HCT116 (cell line): ENCODE measurements around the gene SNIP1. TPM values are rescaled to one million over a fixed set of nuclear protein-coding genes. Genes with fewer than 3 reads are reported as not detected.
"Not testable (repeated sequence)": the region's sequence is repeated elsewhere in the genome, so short reads cannot be mapped to it uniquely, and the experiment has no call there.

Source experiments
- ATAC-seq: fragments of 200-7000 bp; cut with Tn5 transposase; 2 replicates; pipeline ENCODE4 v1.9.1; 2020; ENCODE audit warnings: mild to moderate bottlenecking, moderate library complexity
- BruUV-seq: library from RNA; stranded (reverse); fragments of 400-500 nt; replicated peaks from 2 replicates; lab custom pipeline; 2021; lab: Mats Ljungman, UMichigan
- CTCF ChIA-PET: fragments of 300-600 bp; sonication (Branson Sonifier 250); formaldehyde crosslinking; loops from one replicate; lab custom pipeline; 2021; ENCODE audit warnings: antibody characterized with exemption; lab: Charles Lee
- POLR2A ChIA-PET: fragments of 300-600, 350-600 bp; sonication (Branson Sonifier 250); formaldehyde crosslinking; loops from one replicate; lab custom pipeline; 2021; ENCODE audit warnings: antibody characterized with exemption; lab: Charles Lee
- RAD21 ChIA-PET, 2 experiments: fragments of 300-600 bp; sonication (Branson Sonifier 250); formaldehyde crosslinking; loops; one replicate each; lab custom pipeline; 2023; ENCODE audit warnings: low total read pairs in 2 of 2; ENCODE audit not compliant: uncharacterized antibody in 2 of 2, unreplicated experiment in 2 of 2, low non-redundant PET in 1 of 2; lab: Charles Lee
- DNase-seq: peaks from one replicate; pipeline ENCODE4 v3.0.0-alpha.2; 2010; ENCODE audit warnings: low read depth, low spot score
- H2AFZ ChIP-seq: fragments of 200-600 bp; shearing (Covaris generic), sonication (generic); 2 replicates; pipeline ENCODE4 v1.6.1; 2017; ENCODE audit warnings: low read depth, mixed run types, mixed read lengths, antibody characterized with exemption, low read length; ENCODE audit not compliant: poor library complexity, severe bottlenecking
- H3K27ac ChIP-seq: 2 replicates; pipeline ENCODE4 v1.5.1; 2012; ENCODE audit warnings: low read depth, low read length
- H3K27me3 ChIP-seq: fragments of 200-600 bp; sonication (generic); 2 replicates; pipeline ENCODE4 v1.6.1; 2016; ENCODE audit warnings: mixed run types, low read length, mixed read lengths; ENCODE audit not compliant: insufficient read depth
- H3K36me3 ChIP-seq, 2 experiments: fragments of 200-500 bp in 1 of 2; fragments of 200-600 bp in 1 of 2; sonication (Bioruptor generic) in 1 of 2; sonication (generic) in 1 of 2; 2 replicates each; pipeline versions ENCODE4 v1.5.1 to v1.6.1; 2014 to 2016; ENCODE audit warnings: low read length in 2 of 2, inconsistent platforms in 1 of 2, mixed read lengths in 1 of 2, mixed run types in 1 of 2; ENCODE audit not compliant: insufficient read depth in 2 of 2, control insufficient read depth in 1 of 2
- H3K4me1 ChIP-seq, 2 experiments: fragments of 200-600 bp in 1 of 2; sonication (generic) in 1 of 2; 2 replicates each; pipeline versions ENCODE4 v1.5.1 to v1.6.1; 2012 to 2017; ENCODE audit warnings: low read length in 2 of 2, inconsistent platforms in 1 of 2, mild to moderate bottlenecking in 1 of 2, mixed read lengths in 1 of 2, mixed run types in 1 of 2, moderate library complexity in 1 of 2; ENCODE audit not compliant: insufficient read depth in 2 of 2, control insufficient read depth in 1 of 2
- H3K4me2 ChIP-seq: fragments of 200-600 bp; sonication (generic); 2 replicates; pipeline ENCODE4 v1.6.1; 2017; ENCODE audit warnings: mixed run types, low read length, mixed read lengths
- H3K4me3 ChIP-seq, 2 experiments: fragments of 200-600 bp in 1 of 2; sonication (generic) in 1 of 2; replicated peaks in 1 of 2; 2 replicates each; pipeline ENCODE4 v1.5.1; 2011 to 2016; ENCODE audit warnings: low read length in 2 of 2, control low read depth in 1 of 2, low read depth in 1 of 2, mild to moderate bottlenecking in 1 of 2, mixed read lengths in 1 of 2, mixed run types in 1 of 2
- H3K79me2 ChIP-seq: fragments of 200-600 bp; sonication (generic); 2 replicates; pipeline ENCODE4 v1.6.1; 2017; ENCODE audit warnings: mild to moderate bottlenecking, mixed run types, low read length, moderate library complexity, mixed read lengths; ENCODE audit not compliant: insufficient read depth
- H3K9ac ChIP-seq: fragments of 200-600 bp; sonication (generic); 2 replicates; pipeline ENCODE4 v1.6.1; 2016; ENCODE audit warnings: low read length, mixed read lengths
- H3K9me2 ChIP-seq: fragments of 200-600 bp; sonication (generic), shearing (Covaris generic); 2 replicates; pipeline ENCODE4 v1.6.1; 2017; ENCODE audit warnings: mixed run types, mild to moderate bottlenecking, moderate library complexity; ENCODE audit not compliant: insufficient read depth
- H3K9me3 ChIP-seq, 2 experiments: fragments of 200-500 bp in 1 of 2; fragments of 200-600 bp in 1 of 2; sonication (Bioruptor generic) in 1 of 2; sonication (generic) in 1 of 2; 2 replicates each; pipeline ENCODE4 v1.6.1; 2014 to 2017; ENCODE audit warnings: low read length in 2 of 2, mixed read lengths in 2 of 2, inconsistent platforms in 1 of 2, low read depth in 1 of 2, mild to moderate bottlenecking in 1 of 2, mixed run types in 1 of 2, moderate library complexity in 1 of 2; ENCODE audit not compliant: control insufficient read depth in 1 of 2, insufficient read depth in 1 of 2
- H4K20me1 ChIP-seq: fragments of 200-600 bp; sonication (generic), shearing (Covaris generic); 2 replicates; pipeline ENCODE4 v1.6.1; 2017; ENCODE audit warnings: mixed run types, mild to moderate bottlenecking, moderate library complexity; ENCODE audit not compliant: insufficient read depth
- ATF3 ChIP-seq: IDR thresholded peaks from 2 replicates; pipeline ENCODE4 v1.6.1; 2012
- EZH2phosphoT487 ChIP-seq: fragments of 200-600 bp; IDR thresholded peaks from 2 replicates; pipeline ENCODE4 v1.6.1; 2018; ENCODE audit warnings: antibody characterized with exemption, borderline replicate concordance
- REST ChIP-seq: IDR thresholded peaks from 2 replicates; pipeline ENCODE4 v1.6.1; 2012; ENCODE audit warnings: low read depth
- intact Hi-C: fragments of 100-400 bp; cut with micrococcal nuclease; formaldehyde crosslinking; loops from 2 replicates; pipeline ENCODE4 v1.10.0; 2022
- total RNA-seq: library from RNA; stranded (reverse); gene quantifications from one replicate; pipeline ENCODE4 v1.2.1, GENCODE V29; 2021; ENCODE audit not compliant: unreplicated experiment

Gene SNIP1
- total RNA-seq, 1 experiment from 2014 or later, result 18.8 TPM

DNA sequence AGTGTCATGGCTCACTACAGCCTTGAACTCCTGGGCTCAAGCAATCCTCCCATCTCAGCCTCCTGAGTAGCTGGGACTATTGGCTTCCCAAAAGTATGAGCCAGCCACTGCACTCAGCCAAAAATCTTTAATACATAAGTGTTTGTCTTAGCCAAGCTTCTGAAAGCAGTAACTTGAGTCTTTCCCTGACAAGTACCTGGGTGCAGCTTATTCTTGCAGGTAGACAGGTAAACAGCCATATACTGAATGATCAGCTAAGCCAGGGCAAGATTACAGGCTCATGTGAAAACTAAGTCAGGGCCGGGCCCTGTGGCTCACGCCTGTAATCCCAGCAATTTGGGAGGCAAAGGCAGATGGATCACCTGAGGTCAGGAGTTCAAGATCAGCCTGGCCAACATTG, 47.4 kb downstream of the SNIP1 start (continued):
- TF ChIP-seq REST (no peak), EZH2phosphoT487 (no peak), ATF3 (no peak)

GRCh38 chr1:37502791-37503190, 51.3 kb downstream of the SNIP1 start:
- H3K9me2 ChIP-seq, H3K4me3 ChIP-seq, H3K4me1 ChIP-seq, H3K4me2 ChIP-seq, H3K27ac ChIP-seq, H3K27me3 ChIP-seq, POLR2A ChIA-PET, ATAC-seq, intact Hi-C loops, H3K79me2 ChIP-seq, BruUV-seq, H3K9me3 ChIP-seq, DNase-seq, H2AFZ ChIP-seq, H4K20me1 ChIP-seq, H3K9ac ChIP-seq: not testable (repeated sequence)
- ChIA-PET RAD21 (interaction anchor here in 1 of 2 experiments (0.7 kb wide), 1 partner anchor 44 kb away, joined by 5 read pairs; no protein-coding TSS in a partner anchor), CTCF (interaction anchor here (1.6 to 1.7 kb wide), 2 partner anchors 11 to 15 kb away, joined by 5 to 8 read pairs; partner anchors contain the start of gene MEAF6)
- H3K36me3 ChIP-seq, result peaks cover 14 to 19% of the 10 kb centered on the region in 2 experiments; a peak in 3 of 4 replicates
